ENCODE data around the gene YAE1. TPM values are rescaled to one million over a fixed set of nuclear protein-coding genes. Genes with fewer than 3 reads are reported as not detected.

Gene YAE1
- total RNA-seq, 3 donors from 2014 or later = 14.4 to 34.7 (median 24.6) TPM

DNA sequence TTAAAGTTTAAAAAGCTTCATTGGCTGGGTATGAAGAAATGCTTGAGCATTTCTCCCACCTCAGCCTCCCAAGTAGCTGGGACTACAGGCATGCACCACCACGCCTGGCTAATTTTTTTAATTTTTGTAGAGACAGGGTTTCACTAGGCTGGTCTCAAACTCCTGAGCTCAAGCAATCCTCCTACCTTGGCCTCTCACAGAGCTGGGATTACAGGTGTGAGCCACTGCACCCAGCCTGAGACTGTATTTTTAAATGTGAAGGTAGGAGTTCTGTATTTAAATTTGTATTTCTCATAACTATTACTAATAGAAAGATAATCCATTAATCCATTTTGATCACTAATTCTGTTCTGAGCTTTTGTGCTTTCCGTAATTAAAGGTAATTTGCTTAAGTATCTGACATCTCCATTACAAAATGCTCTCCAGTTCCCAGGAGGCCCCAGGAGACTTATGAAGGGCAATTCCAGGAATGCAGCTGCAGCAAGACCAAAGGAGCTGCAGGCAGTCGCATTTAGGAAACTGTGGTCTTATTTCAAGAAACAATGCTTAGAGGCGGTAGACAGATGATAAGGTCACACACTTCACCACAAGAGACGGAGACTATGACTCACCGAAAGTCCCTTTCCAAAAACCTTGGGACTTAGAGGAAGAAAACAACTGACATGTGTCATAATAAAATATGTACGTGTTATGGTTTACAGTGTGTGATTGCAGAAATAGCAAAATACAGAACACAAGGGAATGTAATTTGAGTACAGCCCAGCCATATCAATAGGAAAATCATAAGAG is 23.3 kb downstream of the YAE1 start:
- Histone ChIP-seq H3K27ac (peak overlapping the region; percentile 29 to 35), H3K9me3 (no peaks in the 10 kb centered on the region), H3K36me3 (no peaks in the 10 kb centered on the region), H3K27me3 (no peaks in the 10 kb centered on the region), H3K4me3 (no peak overlapping the region), H3K4me1 (no peaks in the 10 kb centered on the region)
- DNase-seq (ENCODE audit: low spot score in 2 of 2) = peak in 1 of 2 donors; percentile 22
- intact Hi-C loops (cut with DNase I; ENCODE audit: low total_unique reads) = no loop called here
- TF ChIP-seq POLR2A (IDR thresholded peaks at IDR 0.05) (no peak), CTCF (IDR thresholded peaks at IDR 0.05) (no peak), POLR2AphosphoS5 (IDR thresholded peaks at IDR 0.05) (peak in 1 of 3 donors; percentile 19)

DNA sequence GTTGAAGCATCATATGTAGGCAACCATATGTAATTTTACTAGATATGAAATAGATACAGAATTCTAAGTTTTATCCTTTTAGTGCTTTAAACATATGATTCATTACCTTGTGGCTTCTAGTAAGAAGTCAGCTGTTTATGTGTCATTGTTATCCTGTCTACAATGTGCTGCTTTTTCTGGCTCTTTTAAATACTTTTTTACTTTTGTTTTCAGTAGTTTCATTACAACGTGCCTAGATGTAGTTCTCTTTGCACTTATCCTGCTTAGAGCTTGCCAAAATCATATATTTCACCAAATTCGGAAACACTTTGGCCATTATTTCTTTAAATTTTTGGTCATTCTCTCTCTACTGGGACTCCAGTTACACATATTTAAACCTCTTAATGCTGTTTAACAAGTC is 26.4 kb downstream of the YAE1 start:
- no peak overlapping the region for H3K4me3 ChIP-seq
- H3K4me1 ChIP-seq = no peaks in the 10 kb centered on the region
- H3K36me3 ChIP-seq = no peaks in the 10 kb centered on the region
- no peak for TF ChIP-seq POLR2A (IDR thresholded peaks at IDR 0.05)
- DNase-seq (ENCODE audit: low spot score in 2 of 2) = no peak
- intact Hi-C loops (cut with DNase I; ENCODE audit: low total_unique reads) = no loop called here
- no peaks in the 10 kb centered on the region for H3K27me3 ChIP-seq
- no peaks in the 10 kb centered on the region for H3K9me3 ChIP-seq
- H3K27ac ChIP-seq = peak overlapping the region in 1 of 2 donors; percentile 35

- TF ChIP-seq CTCF (IDR thresholded peaks at IDR 0.05) (no peak), POLR2AphosphoS5 (IDR thresholded peaks at IDR 0.05) (no peak), POLR2A (IDR thresholded peaks at IDR 0.05) (no peak)
- no peak for DNase-seq (ENCODE audit: low spot score in 2 of 2)
- no peaks in the 10 kb centered on the region for H3K27me3 ChIP-seq
- intact Hi-C loops (cut with DNase I; ENCODE audit: low total_unique reads) = no loop called here
- no peaks in the 10 kb centered on the region for H3K9me3 ChIP-seq
- H3K27ac ChIP-seq = no peak overlapping the region
- H3K4me3 ChIP-seq = no peak overlapping the region
- no peaks in the 10 kb centered on the region for H3K36me3 ChIP-seq
- no peaks in the 10 kb centered on the region for H3K4me1 ChIP-seq
Measured at GRCh38 chr7:39594988-39595620, 28.9 kb downstream of the YAE1 start.

GRCh38 chr7:39602351-39602750 is 36.1 kb downstream of the YAE1 start:
- Histone ChIP-seq H3K4me3 (no peak overlapping the region), H3K27me3 (no peaks in the 10 kb centered on the region), H3K36me3 (no peaks in the 10 kb centered on the region), H3K27ac (no peak overlapping the region), H3K4me1 (no peaks in the 10 kb centered on the region), H3K9me3 (no peaks in the 10 kb centered on the region)
- no peak for DNase-seq (ENCODE audit: low spot score in 2 of 2)
- TF ChIP-seq POLR2AphosphoS5 (IDR thresholded peaks at IDR 0.05) = no peak
- TF ChIP-seq POLR2A (IDR thresholded peaks at IDR 0.05) = no peak
- no peak for TF ChIP-seq CTCF (IDR thresholded peaks at IDR 0.05)
- intact Hi-C loops (cut with DNase I; ENCODE audit: low total_unique reads) = no loop called here

- intact Hi-C loops (cut with DNase I; ENCODE audit: low total_unique reads) = no loop called here
- no peaks in the 10 kb centered on the region for H3K9me3 ChIP-seq
- no peaks in the 10 kb centered on the region for H3K4me1 ChIP-seq
- no peak for TF ChIP-seq CTCF (IDR thresholded peaks at IDR 0.05)
- no peak for TF ChIP-seq POLR2AphosphoS5 (IDR thresholded peaks at IDR 0.05)
- no peak for TF ChIP-seq POLR2A (IDR thresholded peaks at IDR 0.05)
- no peak for DNase-seq (ENCODE audit: low spot score in 2 of 2)
- H3K4me3 ChIP-seq = no peak overlapping the region
- no peaks in the 10 kb centered on the region for H3K27me3 ChIP-seq
- no peak overlapping the region for H3K27ac ChIP-seq
- H3K36me3 ChIP-seq = no peaks in the 10 kb centered on the region
Measured at GRCh38 chr7:39603924-39604323, 37.7 kb downstream of the YAE1 start.

Measured in breast epithelium (tissue), 4 donors.